ENCODE measurements around the gene SCGB3A1. TPM values are rescaled to one million over a fixed set of nuclear protein-coding genes. Genes with fewer than 3 reads are reported as not detected.

The SCGB3A1 gene
- total and polyA plus RNA-seq, 2 donors (not counting 1 experiment from before 2014, with no cell fraction given), result not detected

DNA sequence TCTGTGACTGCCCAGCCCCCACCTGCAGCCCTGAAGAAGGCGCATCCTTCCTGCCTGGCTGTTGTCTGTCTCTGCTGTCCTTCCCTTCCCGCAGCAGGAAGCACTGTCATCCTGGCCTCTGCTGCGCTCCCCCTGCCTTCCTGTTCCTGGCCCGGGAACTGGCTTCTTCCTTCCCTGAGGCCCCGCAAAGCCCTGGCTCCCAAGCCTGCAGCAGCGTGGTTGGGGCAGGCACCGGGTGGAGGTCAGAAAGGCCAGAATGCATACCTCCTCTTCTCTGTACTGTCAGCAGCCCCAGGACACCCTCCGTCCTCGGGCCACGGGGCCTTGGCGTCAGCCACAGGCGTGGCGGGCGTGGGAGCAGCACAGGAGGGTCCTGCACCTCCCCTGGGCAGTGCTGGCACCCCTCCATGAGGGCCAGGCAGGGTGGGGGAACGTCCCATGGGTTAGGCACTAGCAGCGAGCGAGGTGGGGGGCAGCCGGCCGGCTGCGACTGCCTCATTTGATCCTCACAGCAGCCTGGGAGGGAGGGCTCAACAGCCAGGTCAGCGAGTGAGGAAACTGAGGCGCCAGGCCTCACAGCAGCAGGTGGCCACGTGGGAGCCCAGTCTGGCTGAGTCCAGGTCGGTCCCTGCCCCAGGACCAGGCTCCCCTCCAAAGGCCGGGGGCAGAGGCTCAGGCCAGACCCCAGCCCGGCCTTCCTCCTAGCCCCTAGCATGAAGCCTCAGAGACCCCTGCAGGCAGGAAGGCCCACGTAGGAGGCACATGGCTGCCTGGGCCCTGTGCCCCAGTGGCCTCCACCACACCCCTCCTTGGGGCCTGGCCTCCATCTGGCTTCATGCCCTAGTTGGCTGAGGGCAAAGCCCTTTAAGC, 48.7 kb upstream of the SCGB3A1 start:
- ChIA-PET CTCF (no interaction called here), POLR2A (no interaction called here)
- no peak overlapping the region for H3K27ac Mint-ChIP-seq
- Histone ChIP-seq H4K20me1 (ENCODE audit: control insufficient read depth, insufficient read depth, low read length, poor library complexity, severe bottlenecking) (no peaks in the 10 kb centered on the region), H3K4me2 (replicated peaks; ENCODE audit: low read depth, low read length, poor library complexity, severe bottlenecking) (no peak overlapping the region), H3K4me3 (ENCODE audit: control extremely low read depth in 1 of 5, extremely low read depth in 1 of 5, insufficient read depth in 1 of 5, low read depth in 2 of 5, low read length in 4 of 5) (no peak overlapping the region), H3K9me3 (ENCODE audit: control extremely low read depth in 1 of 3, control insufficient read depth in 2 of 3, insufficient read depth in 1 of 3, low read length in 2 of 3) (no peaks in the 10 kb centered on the region), H2AFZ (ENCODE audit: insufficient read depth, low read depth, low read length, poor library complexity, severe bottlenecking) (no peak overlapping the region), H3K27ac (ENCODE audit: low read length in 2 of 2) (no peak overlapping the region), H3K79me2 (ENCODE audit: control insufficient read depth, insufficient read depth, low read length) (no peaks in the 10 kb centered on the region), H3K27me3 (replicated peaks in 1 of 4; ENCODE audit: control extremely low read depth in 1 of 4, control insufficient read depth in 3 of 4, insufficient read depth in 4 of 4, low read length in 3 of 4) (no peaks in the 10 kb centered on the region), H3K36me3 (replicated peaks in 1 of 2; ENCODE audit: control extremely low read depth in 1 of 2, control insufficient read depth in 1 of 2, extremely low read depth in 1 of 2, insufficient read depth in 2 of 2, low read length in 1 of 2) (no peaks in the 10 kb centered on the region), H3K4me1 (ENCODE audit: control insufficient read depth in 2 of 2, insufficient read depth in 2 of 2, low read length in 2 of 2) (no peaks in the 10 kb centered on the region), H3K9ac (ENCODE audit: low read length) (no peak overlapping the region)
- TF ChIP-seq EZH2 (IDR thresholded peaks at IDR 0.05; ENCODE audit: borderline replicate concordance, insufficient read depth, low read depth, low read length, poor library complexity, severe bottlenecking), result no peak
- TF ChIP-seq, protein P1, sequence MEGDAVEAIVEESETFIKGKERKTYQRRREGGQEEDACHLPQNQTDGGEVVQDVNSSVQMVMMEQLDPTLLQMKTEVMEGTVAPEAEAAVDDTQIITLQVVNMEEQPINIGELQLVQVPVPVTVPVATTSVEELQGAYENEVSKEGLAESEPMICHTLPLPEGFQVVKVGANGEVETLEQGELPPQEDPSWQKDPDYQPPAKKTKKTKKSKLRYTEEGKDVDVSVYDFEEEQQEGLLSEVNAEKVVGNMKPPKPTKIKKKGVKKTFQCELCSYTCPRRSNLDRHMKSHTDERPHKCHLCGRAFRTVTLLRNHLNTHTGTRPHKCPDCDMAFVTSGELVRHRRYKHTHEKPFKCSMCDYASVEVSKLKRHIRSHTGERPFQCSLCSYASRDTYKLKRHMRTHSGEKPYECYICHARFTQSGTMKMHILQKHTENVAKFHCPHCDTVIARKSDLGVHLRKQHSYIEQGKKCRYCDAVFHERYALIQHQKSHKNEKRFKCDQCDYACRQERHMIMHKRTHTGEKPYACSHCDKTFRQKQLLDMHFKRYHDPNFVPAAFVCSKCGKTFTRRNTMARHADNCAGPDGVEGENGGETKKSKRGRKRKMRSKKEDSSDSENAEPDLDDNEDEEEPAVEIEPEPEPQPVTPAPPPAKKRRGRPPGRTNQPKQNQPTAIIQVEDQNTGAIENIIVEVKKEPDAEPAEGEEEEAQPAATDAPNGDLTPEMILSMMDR (IDR thresholded peaks at IDR 0.05), result no peak
- no peaks in the 10 kb centered on the region for H3K27me3 Mint-ChIP-seq
- no peaks in the 10 kb centered on the region for H3K9me3 Mint-ChIP-seq (ENCODE audit: insufficient read depth)
- intact Hi-C loops (cut with micrococcal nuclease), result no loop called here
- no peak overlapping the region for H3K4me3 Mint-ChIP-seq
- no peaks in the 10 kb centered on the region for H3K4me1 Mint-ChIP-seq
- WGBS (ENCODE audit: insufficient coverage), result 69% methylated on average over 25 of the region's 27 CpGs
- ATAC-seq (ENCODE audit: low read depth) (no peak), DNase-seq (no peak)

DNA sequence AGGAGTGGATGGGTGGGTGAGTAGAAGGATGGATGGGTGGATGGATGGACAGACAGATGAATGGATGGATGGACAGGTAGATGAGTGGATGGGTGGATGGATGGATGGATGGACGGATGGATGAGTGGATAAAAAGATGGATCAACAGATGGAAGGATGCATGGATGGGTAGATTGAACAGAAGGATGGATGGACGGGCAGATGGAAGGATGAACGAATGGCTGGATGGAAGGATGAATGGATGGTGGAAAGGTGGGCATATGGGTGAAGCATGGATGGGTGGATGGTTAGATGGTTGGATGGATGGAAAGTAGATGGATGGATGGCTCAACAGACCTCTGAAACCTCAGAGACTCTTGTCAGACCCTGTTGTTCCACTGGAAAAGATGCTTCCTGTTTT, 48.0 kb upstream of the SCGB3A1 start:
- TF ChIP-seq, protein P1 (IDR thresholded peaks at IDR 0.05), result no peak
- TF ChIP-seq EZH2 (IDR thresholded peaks at IDR 0.05; ENCODE audit: borderline replicate concordance, insufficient read depth, low read depth, low read length, poor library complexity, severe bottlenecking), result no peak
- WGBS (ENCODE audit: insufficient coverage), result 63% methylated on average over 3 of the region's 3 CpGs

More for the DNA sequence above, 48.0 kb upstream of the SCGB3A1 start:
- ChIA-PET CTCF (no interaction called here), POLR2A (no interaction called here)
- Mint-ChIP-seq H3K4me3 (no peak overlapping the region), H3K4me1 (no peaks in the 10 kb centered on the region), H3K9me3 (ENCODE audit: insufficient read depth) (no peaks in the 10 kb centered on the region), H3K27ac (no peak overlapping the region), H3K27me3 (no peaks in the 10 kb centered on the region)
- no peak for DNase-seq
- H3K4me2 ChIP-seq (replicated peaks; ENCODE audit: low read depth, low read length, poor library complexity, severe bottlenecking), result no peak overlapping the region
- H3K9me3 ChIP-seq (ENCODE audit: control extremely low read depth in 1 of 3, control insufficient read depth in 2 of 3, insufficient read depth in 1 of 3, low read length in 2 of 3), result no peaks in the 10 kb centered on the region
- no peak overlapping the region for H2AFZ ChIP-seq (ENCODE audit: insufficient read depth, low read depth, low read length, poor library complexity, severe bottlenecking)
- no peak overlapping the region for H3K4me3 ChIP-seq (ENCODE audit: control extremely low read depth in 1 of 5, extremely low read depth in 1 of 5, insufficient read depth in 1 of 5, low read depth in 2 of 5, low read length in 4 of 5)
- H3K27me3 ChIP-seq (replicated peaks in 1 of 4; ENCODE audit: control extremely low read depth in 1 of 4, control insufficient read depth in 3 of 4, insufficient read depth in 4 of 4, low read length in 3 of 4), result no peaks in the 10 kb centered on the region
- no peak overlapping the region for H3K27ac ChIP-seq (ENCODE audit: low read length in 2 of 2)
- H3K9ac ChIP-seq (ENCODE audit: low read length), result no peak overlapping the region
- H3K79me2 ChIP-seq (ENCODE audit: control insufficient read depth, insufficient read depth, low read length), result no peaks in the 10 kb centered on the region
- H4K20me1 ChIP-seq (ENCODE audit: control insufficient read depth, insufficient read depth, low read length, poor library complexity, severe bottlenecking), result no peaks in the 10 kb centered on the region
- no peaks in the 10 kb centered on the region for H3K4me1 ChIP-seq (ENCODE audit: control insufficient read depth in 2 of 2, insufficient read depth in 2 of 2, low read length in 2 of 2)
- no peaks in the 10 kb centered on the region for H3K36me3 ChIP-seq (replicated peaks in 1 of 2; ENCODE audit: control extremely low read depth in 1 of 2, control insufficient read depth in 1 of 2, extremely low read depth in 1 of 2, insufficient read depth in 2 of 2, low read length in 1 of 2)
- ATAC-seq (ENCODE audit: low read depth), result no peak
- intact Hi-C loops (cut with micrococcal nuclease), result no loop called here

Data from B cell (primary cell).